Stomach (tissue), 9 donors: Measurements from ENCODE around the gene ATG4B. TPM values are rescaled to one million over a fixed set of nuclear protein-coding genes. Genes with fewer than 3 reads are reported as not detected.

ENCODE experiments used
- DNase-seq, 2 donors: peaks; one replicate each; pipeline versions ENCODE4 v3.0.0 to v3.0.0-alpha.2; 2013 to 2019
- H3K27ac ChIP-seq, 5 donors: fragments of 200-600 bp in 4 of 5; sonication (generic) in 4 of 5; one replicate each; pipeline ENCODE4 v1.5.1; 2013 to 2019; ENCODE audit warnings: mild to moderate bottlenecking in 1 of 5, moderate library complexity in 1 of 5
- H3K27me3 ChIP-seq, 3 donors: fragments of 200-600 bp; sonication (generic); one replicate each; pipeline ENCODE4 v1.5.1; 2017 to 2019; ENCODE audit warnings: mixed run types in 1 of 3
- H3K36me3 ChIP-seq, 4 donors: fragments of 200-600 bp; sonication (generic); 1 replicate in 3 of 4; 2 replicates in 1 of 4; pipeline ENCODE4 v1.5.1; 2016 to 2019
- H3K4me1 ChIP-seq, 4 donors: fragments of 200-600 bp; sonication (generic); one replicate each; pipeline ENCODE4 v1.5.1; 2016 to 2019
- H3K4me3 ChIP-seq, 4 donors: fragments of 200-600 bp; sonication (generic) in 3 of 4; one replicate each; pipeline ENCODE4 v1.5.1; 2016 to 2019; ENCODE audit warnings: mild to moderate bottlenecking in 1 of 4
- H3K9me3 ChIP-seq, 4 donors: fragments of 200-600 bp; sonication (generic); one replicate each; pipeline ENCODE4 v1.5.1; 2016 to 2019
- EP300 ChIP-seq: sonication (generic); formaldehyde crosslinking; IDR thresholded peaks from one replicate; pipeline ENCODE4 v1.6.1; 2017; ENCODE audit warnings: antibody characterized with exemption
- POLR2A ChIP-seq, 4 donors: fragments of 450-650 bp; IDR thresholded peaks; one replicate each; pipeline ENCODE4 v1.6.1; 2016; ENCODE audit warnings: antibody characterized with exemption in 4 of 4, control low read depth in 2 of 4, mild to moderate bottlenecking in 1 of 4, moderate library complexity in 1 of 4
- POLR2AphosphoS5 ChIP-seq, 3 donors: sonication (generic); formaldehyde crosslinking; IDR thresholded peaks; one replicate each; pipeline ENCODE4 v1.6.1; 2016; ENCODE audit warnings: antibody characterized with exemption in 3 of 3
- WGBS, 5 donors: extraction: QIAGEN DNeasy Blood & Tissue Kit in 3 of 5; methylation state at CpG; one replicate each; pipeline versions ENCODE4 v1.1.5 to v1.1.7; 2013 to 2018; 5-methylcytosine and 5-hydroxymethylcytosine counted together
- intact Hi-C: fragments of 100-400 bp; cut with DNase I; formaldehyde crosslinking; loops from one replicate; pipeline ENCODE4 v1.15.1; 2023; ENCODE audit warnings: low total_unique reads
- polyA plus RNA-seq, 3 donors: library from polyadenylated mRNA; stranded (reverse); fragments of 200-250 nt; gene quantifications; one replicate each; pipeline ENCODE4 v1.2.3, GENCODE V29; 2013
- total RNA-seq, 5 donors: library from RNA; depleted of rRNA; stranded (reverse); fragments of >200 nt; gene quantifications; one replicate each; pipeline versions ENCODE4 v1.1.0 to v1.2.3, GENCODE V29; 2014 to 2016
- TF ChIP-seq, protein P1 (sequence below), 7 experiments: fragments of 450-650 bp in 4 of 7; fragments of 200-600 bp in 3 of 7; sonication (generic) in 3 of 7; IDR thresholded peaks; one replicate each; pipeline ENCODE4 v1.5.1; 2016 to 2019; ENCODE audit warnings: antibody characterized with exemption in 7 of 7, control low read depth in 2 of 7, mild to moderate bottlenecking in 1 of 7
- donor health status: healthy with polysubstance abuse.
- donor health status: Bipolar disorder and iron deficiency.
- donor health status: healthy.

ATG4B gene
- total and polyA plus RNA-seq, 8 donors: 31.5 to 162 (median 61.2) TPM

DNA sequence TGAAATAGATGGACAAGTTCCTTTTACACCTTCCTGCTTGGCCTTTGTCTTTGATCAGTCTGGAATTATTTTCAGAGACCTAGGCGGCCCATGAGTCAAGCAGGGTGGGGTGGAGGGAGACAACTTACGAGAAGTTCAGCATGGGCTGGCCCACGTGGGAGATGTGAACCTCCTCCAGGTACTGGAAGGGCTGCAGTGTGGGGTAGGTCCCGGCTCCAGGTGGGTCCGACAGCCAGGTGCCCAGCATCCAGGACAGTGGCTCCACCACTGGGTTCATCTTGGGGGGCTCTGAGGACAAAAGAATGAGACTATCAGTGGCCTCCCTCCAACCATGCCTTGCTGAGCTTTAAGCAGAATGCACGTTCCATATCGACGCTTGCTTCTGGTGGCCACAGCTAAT, 31.3 kb upstream of the ATG4B start:
- Histone ChIP-seq H3K36me3 (peaks cover 28 to 69% (median 60%) of the 10 kb centered on the region in 4 donors), H3K4me1 (peaks cover 6 to 22% (median 20%) of the 10 kb centered on the region in 4 donors), H3K9me3 (no peaks in the 10 kb centered on the region), H3K27ac (no peak overlapping the region), H3K27me3 (no peaks in the 10 kb centered on the region), H3K4me3 (no peak overlapping the region)
- DNase-seq: no peak
- 95 to 97% (median 96%) methylated on average over 6 to 8 of the region's 8 CpGs for WGBS, 5 donors
- intact Hi-C loops: no loop called here
- TF ChIP-seq EP300: no peak
- TF ChIP-seq, protein P1, sequence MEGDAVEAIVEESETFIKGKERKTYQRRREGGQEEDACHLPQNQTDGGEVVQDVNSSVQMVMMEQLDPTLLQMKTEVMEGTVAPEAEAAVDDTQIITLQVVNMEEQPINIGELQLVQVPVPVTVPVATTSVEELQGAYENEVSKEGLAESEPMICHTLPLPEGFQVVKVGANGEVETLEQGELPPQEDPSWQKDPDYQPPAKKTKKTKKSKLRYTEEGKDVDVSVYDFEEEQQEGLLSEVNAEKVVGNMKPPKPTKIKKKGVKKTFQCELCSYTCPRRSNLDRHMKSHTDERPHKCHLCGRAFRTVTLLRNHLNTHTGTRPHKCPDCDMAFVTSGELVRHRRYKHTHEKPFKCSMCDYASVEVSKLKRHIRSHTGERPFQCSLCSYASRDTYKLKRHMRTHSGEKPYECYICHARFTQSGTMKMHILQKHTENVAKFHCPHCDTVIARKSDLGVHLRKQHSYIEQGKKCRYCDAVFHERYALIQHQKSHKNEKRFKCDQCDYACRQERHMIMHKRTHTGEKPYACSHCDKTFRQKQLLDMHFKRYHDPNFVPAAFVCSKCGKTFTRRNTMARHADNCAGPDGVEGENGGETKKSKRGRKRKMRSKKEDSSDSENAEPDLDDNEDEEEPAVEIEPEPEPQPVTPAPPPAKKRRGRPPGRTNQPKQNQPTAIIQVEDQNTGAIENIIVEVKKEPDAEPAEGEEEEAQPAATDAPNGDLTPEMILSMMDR (IDR thresholded peaks at IDR 0.05): no peak
- TF ChIP-seq POLR2AphosphoS5 (IDR thresholded peaks at IDR 0.05): no peak
- no peak for TF ChIP-seq POLR2A (IDR thresholded peaks at IDR 0.05)

DNA sequence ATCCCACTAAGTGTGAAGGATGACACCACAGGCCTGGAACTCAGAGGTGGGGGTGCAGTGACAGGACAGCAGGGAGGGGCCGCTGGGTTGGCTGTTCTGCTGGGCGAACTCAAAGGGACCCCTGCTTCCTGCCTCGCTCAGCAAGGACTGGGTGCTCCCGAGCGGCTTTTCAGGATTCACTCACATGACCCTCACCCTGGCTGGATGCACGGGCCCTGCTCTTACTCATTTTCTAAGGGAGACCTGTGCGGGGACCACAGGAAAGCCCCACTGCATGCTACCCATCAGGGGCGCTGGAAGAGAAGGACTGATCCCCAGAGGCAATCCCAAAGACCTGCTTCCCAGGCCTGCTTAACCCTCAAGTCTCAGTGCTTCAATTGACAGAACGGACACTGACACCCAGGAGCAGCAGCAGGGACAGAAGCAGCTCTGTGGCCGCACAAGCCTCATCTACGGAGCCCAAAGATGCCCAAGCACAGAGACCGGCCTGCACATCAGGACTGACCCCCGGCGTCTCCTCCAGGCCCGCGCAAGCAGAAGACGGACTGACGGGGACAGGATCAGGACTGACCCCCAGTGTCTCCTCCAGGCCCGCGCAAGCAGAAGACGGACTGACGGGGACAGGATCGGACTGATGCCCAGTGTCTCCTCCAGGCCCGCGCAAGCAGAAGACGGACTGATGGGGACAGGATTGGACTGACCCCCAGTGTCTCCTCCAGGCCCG, 30.2 kb upstream of the ATG4B start:
- no peak for DNase-seq
- Histone ChIP-seq H3K4me1 (peaks cover 6 to 29% (median 22%) of the 10 kb centered on the region in 4 donors), H3K9me3 (no peaks in the 10 kb centered on the region), H3K27ac (no peak overlapping the region), H3K27me3 (no peaks in the 10 kb centered on the region), H3K4me3 (no peak overlapping the region), H3K36me3 (peaks cover 20 to 57% (median 49%) of the 10 kb centered on the region in 4 donors)
- intact Hi-C loops: no loop called here
- WGBS, 5 donors: 94 to 98% (median 96%) methylated on average over 25 to 27 of the region's 27 CpGs
- no peak for TF ChIP-seq POLR2AphosphoS5 (IDR thresholded peaks at IDR 0.05)
- TF ChIP-seq, protein P1 (IDR thresholded peaks at IDR 0.05): no peak
- no peak for TF ChIP-seq EP300
- no peak for TF ChIP-seq POLR2A (IDR thresholded peaks at IDR 0.05)

DNA sequence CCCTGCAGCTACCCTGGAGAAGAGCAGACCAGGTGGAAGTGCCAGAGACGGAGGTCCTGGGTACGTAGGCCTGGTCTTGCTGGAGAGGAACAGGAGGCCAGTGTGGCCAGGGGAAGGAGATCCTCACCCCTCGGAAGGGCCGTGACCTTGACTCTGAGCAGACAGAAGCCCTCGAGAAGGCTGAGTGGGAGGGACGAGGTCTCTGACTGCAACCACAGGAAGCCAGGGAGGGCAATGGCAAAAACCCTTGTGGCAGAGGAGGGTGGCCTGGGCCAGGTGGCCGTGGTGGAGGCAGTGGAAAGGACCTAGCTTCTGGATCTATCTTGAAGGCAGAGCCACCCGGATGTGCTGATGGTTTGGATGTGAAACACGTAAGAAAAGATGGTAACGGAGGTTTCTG, 28.6 kb upstream of the ATG4B start:
- Histone ChIP-seq H3K27me3 (no peaks in the 10 kb centered on the region), H3K36me3 (peaks cover 13 to 42% (median 37%) of the 10 kb centered on the region in 4 donors), H3K27ac (no peak overlapping the region), H3K4me3 (no peak overlapping the region), H3K9me3 (no peaks in the 10 kb centered on the region), H3K4me1 (peaks cover 6 to 33% (median 29%) of the 10 kb centered on the region in 4 donors)
- TF ChIP-seq, protein P1 (IDR thresholded peaks at IDR 0.05): no peak
- TF ChIP-seq POLR2A (IDR thresholded peaks at IDR 0.05) (no peak), POLR2AphosphoS5 (IDR thresholded peaks at IDR 0.05) (no peak), EP300 (no peak)
- no peak for DNase-seq
- 74 to 87% (median 82%) methylated on average over 10 of the region's 10 CpGs for WGBS, 5 donors
- intact Hi-C loops: no loop called here

DNA sequence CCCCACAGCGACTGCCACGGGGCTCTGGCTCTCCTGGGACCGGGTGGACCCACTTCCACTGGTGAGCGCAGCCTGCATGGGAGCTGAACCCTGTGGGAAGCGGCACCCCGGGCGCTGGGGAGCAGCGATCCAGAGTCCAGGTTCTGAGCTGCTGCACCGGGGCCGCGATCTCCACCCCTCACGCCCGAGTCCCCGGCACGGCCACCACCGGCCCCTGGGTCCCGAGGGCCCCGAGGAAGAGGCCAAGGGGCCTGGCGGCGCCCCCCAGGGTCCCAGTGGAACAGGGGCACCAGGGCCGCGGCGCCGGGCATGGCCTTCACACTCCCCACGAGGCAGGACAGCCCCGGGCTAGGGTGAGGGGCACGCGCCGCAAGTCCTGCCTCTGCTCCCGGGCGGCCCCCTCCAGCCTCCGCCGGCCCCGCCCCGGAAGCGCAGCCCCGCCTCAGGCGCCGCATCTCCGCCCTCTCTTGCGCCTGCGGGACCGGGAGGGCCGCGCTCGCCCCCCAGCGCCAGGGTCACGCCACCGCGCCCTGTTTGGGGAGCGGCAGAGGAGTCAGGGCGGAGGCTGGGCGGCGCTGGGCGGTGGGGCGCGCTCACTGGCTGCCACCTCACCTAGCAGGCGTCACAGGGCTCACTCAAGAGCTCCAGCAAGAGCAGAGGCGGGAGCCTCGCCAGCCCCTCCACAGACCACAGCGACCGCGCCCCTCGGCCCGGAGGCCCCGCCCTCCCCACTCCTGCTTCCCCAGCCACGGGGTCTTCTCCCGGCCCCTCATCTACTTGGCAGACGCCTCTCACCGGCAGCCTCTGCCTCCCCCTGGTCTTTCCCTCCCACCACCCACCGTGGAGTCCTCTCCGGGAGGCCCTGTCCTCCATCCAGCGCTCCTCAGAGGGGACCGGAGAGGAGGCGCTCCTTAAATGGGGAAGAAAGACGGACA, 27.4 kb upstream of the ATG4B start:
- intact Hi-C loops: no loop called here
- Histone ChIP-seq H3K4me3 (peak overlapping the region; percentile 53 to 63 (median 55)), H3K9me3 (no peaks in the 10 kb centered on the region)

More for the DNA sequence above, 27.4 kb upstream of the ATG4B start:
- H3K27me3 ChIP-seq: no peaks in the 10 kb centered on the region
- peaks cover 7 to 39% (median 31%) of the 10 kb centered on the region in 4 donors for H3K4me1 ChIP-seq
- peak overlapping the region; percentile 53 to 86 (median 75) for H3K27ac ChIP-seq
- WGBS, 5 donors: 5 to 25% (median 6%) methylated on average over 21 to 76 of the region's 76 CpGs
- DNase-seq: peak; percentile 90 to 97
- TF ChIP-seq POLR2AphosphoS5 (IDR thresholded peaks at IDR 0.05): peak; percentile 51 to 80 (median 58)
- TF ChIP-seq POLR2A (IDR thresholded peaks at IDR 0.05): no peak
- TF ChIP-seq, protein P1 (IDR thresholded peaks at IDR 0.05): peak in 4 of 7 experiments; percentile 23 to 77 (median 58)
- H3K36me3 ChIP-seq: peaks cover 9 to 29% (median 25%) of the 10 kb centered on the region in 4 donors
